Natural killer cell (primary cell): Measurements from ENCODE around the gene RAB8A. TPM values are rescaled to one million over a fixed set of nuclear protein-coding genes. Genes with fewer than 3 reads are reported as not detected.
A peak's percentile ranks its signal among the peaks of the same experiment; 100 is the strongest.

Experiments used
- ATAC-seq, 3 donors: fragments of 150-1000 bp in 2 of 3; fragments of 200-7000 bp in 1 of 3; cut with Tn5 transposase; 1 replicate in 1 of 3; 2 replicates in 2 of 3; pipeline ENCODE4 v1.10.0; 2021; ENCODE audit warnings: mild to moderate bottlenecking in 2 of 3, moderate library complexity in 2 of 3
- DNase-seq, 2 donors: peaks; one replicate each; pipeline versions ENCODE4 v3.0.0 to v3.0.0-alpha.2; 2013 to 2021; ENCODE audit warnings: mixed read lengths in 1 of 2
- H3K27ac ChIP-seq: one replicate; pipeline ENCODE4 v1.5.1; 2013; ENCODE audit warnings: mild to moderate bottlenecking, low read length
- H3K27me3 ChIP-seq: one replicate; pipeline ENCODE4 v1.6.1; 2013; ENCODE audit warnings: low read length; ENCODE audit not compliant: control insufficient read depth, insufficient read depth
- H3K36me3 ChIP-seq: one replicate; pipeline ENCODE4 v1.6.1; 2013; ENCODE audit warnings: low read length; ENCODE audit not compliant: control insufficient read depth, insufficient read depth
- H3K4me1 ChIP-seq: one replicate; pipeline ENCODE4 v1.6.1; 2013; ENCODE audit warnings: low read length; ENCODE audit not compliant: control insufficient read depth, insufficient read depth
- H3K4me3 ChIP-seq: one replicate; pipeline ENCODE4 v1.5.1; 2013; ENCODE audit warnings: low read length
- H3K9me3 ChIP-seq: one replicate; pipeline ENCODE4 v1.6.1; 2013; ENCODE audit warnings: low read length; ENCODE audit not compliant: control insufficient read depth, insufficient read depth
- H3K27ac Mint-ChIP-seq, 2 donors: one replicate each; pipeline ENCODE4 v1.8.0; 2022; ENCODE audit warnings: mild to moderate bottlenecking in 2 of 2, mixed read lengths in 2 of 2, moderate library complexity in 1 of 2
- H3K27me3 Mint-ChIP-seq, 2 donors: one replicate each; pipeline ENCODE4 v1.8.0; 2022; ENCODE audit warnings: low read depth in 2 of 2, mixed read lengths in 2 of 2
- H3K36me3 Mint-ChIP-seq: one replicate; pipeline ENCODE4 v1.8.0; 2022; ENCODE audit warnings: mixed read lengths
- H3K4me1 Mint-ChIP-seq, 2 donors: one replicate each; pipeline ENCODE4 v1.8.0; 2022; ENCODE audit warnings: mixed read lengths in 2 of 2
- H3K4me3 Mint-ChIP-seq: one replicate; pipeline ENCODE4 v1.8.0; 2022; ENCODE audit warnings: mild to moderate bottlenecking, moderate library complexity, mixed read lengths
- H3K9me3 Mint-ChIP-seq, 2 donors: one replicate each; pipeline ENCODE4 v1.8.0; 2022; ENCODE audit warnings: mixed read lengths in 2 of 2
- CTCF ChIP-seq: fragments of 200-600 bp; IDR thresholded peaks from one replicate; pipeline ENCODE4 v1.8.0; 2022; ENCODE audit warnings: antibody characterized with exemption
- WGBS: methylation state at CpG from one replicate; pipeline ENCODE4 v1.1.7; 2013; ENCODE audit warnings: missing lambda C conversion rate; ENCODE audit not compliant: insufficient coverage; 5-methylcytosine and 5-hydroxymethylcytosine counted together
- intact Hi-C: fragments of 100-400 bp; cut with micrococcal nuclease; formaldehyde crosslinking; loops from one replicate; pipeline ENCODE4 v1.14.2; 2022
- total RNA-seq, 4 donors: library from RNA; stranded (reverse); fragments of 120-200 nt in 1 of 4; gene quantifications; one replicate each; pipeline versions ENCODE4 v1.2.3 to v1.2.4, GENCODE V29; 2013 to 2022

The RAB8A gene
- total RNA-seq, 3 donors from 2014 or later (not counting 1 experiment from before 2014, with no cell fraction given) = 137 to 161 (median 149) TPM

GRCh38 chr19:16155128-16155527, 43.4 kb downstream of the RAB8A start:
- 100% methylated on average over 1 of the region's 1 CpG for WGBS

GRCh38 chr19:16156904-16157303, 45.2 kb downstream of the RAB8A start:
- peaks cover 61% of the 10 kb centered on the region for H3K36me3 ChIP-seq
- Mint-ChIP-seq H3K4me1 (peaks cover 36 to 37% of the 10 kb centered on the region in 2 donors), H3K27me3 (no peaks in the 10 kb centered on the region), H3K9me3 (no peaks in the 10 kb centered on the region), H3K4me3 (no peak overlapping the region), H3K27ac (peak overlapping the region; percentile 51 to 99), H3K36me3 (peaks cover 12% of the 10 kb centered on the region)
- TF ChIP-seq CTCF = no peak
- H3K4me1 ChIP-seq = peaks cover 52% of the 10 kb centered on the region
- no peak overlapping the region for H3K4me3 ChIP-seq
- WGBS = 73% methylated on average over 6 of the region's 6 CpGs
- H3K27me3 ChIP-seq = no peaks in the 10 kb centered on the region
- H3K9me3 ChIP-seq = no peaks in the 10 kb centered on the region
- H3K27ac ChIP-seq = no peak overlapping the region
- intact Hi-C loops = no loop called here
- no peak for DNase-seq
- no peak for ATAC-seq

More at GRCh38 chr19:16155128-16155527, 43.4 kb downstream of the RAB8A start:
- no peak for TF ChIP-seq CTCF
- peak overlapping the region; percentile 40 for H3K4me3 Mint-ChIP-seq
- H3K27me3 ChIP-seq = no peaks in the 10 kb centered on the region
- H3K4me1 ChIP-seq = peaks cover 59% of the 10 kb centered on the region
- H3K4me1 Mint-ChIP-seq = peaks cover 31 to 40% of the 10 kb centered on the region in 2 donors
- no peaks in the 10 kb centered on the region for H3K9me3 Mint-ChIP-seq
- H3K27ac ChIP-seq = peak overlapping the region; percentile 37
- no peak for ATAC-seq
- H3K9me3 ChIP-seq = no peaks in the 10 kb centered on the region
- H3K36me3 Mint-ChIP-seq = peaks cover 12% of the 10 kb centered on the region
- no peaks in the 10 kb centered on the region for H3K27me3 Mint-ChIP-seq
- H3K36me3 ChIP-seq = peaks cover 74% of the 10 kb centered on the region
- no peak for DNase-seq
- peak overlapping the region; percentile 99 for H3K27ac Mint-ChIP-seq
- H3K4me3 ChIP-seq = no peak overlapping the region
- intact Hi-C loops = no loop called here

GRCh38 chr19:16157601-16158000, 45.9 kb downstream of the RAB8A start:
- Histone ChIP-seq H3K27me3 (no peaks in the 10 kb centered on the region), H3K4me1 (peaks cover 47% of the 10 kb centered on the region), H3K9me3 (no peaks in the 10 kb centered on the region), H3K4me3 (no peak overlapping the region), H3K27ac (no peak overlapping the region), H3K36me3 (peaks cover 56% of the 10 kb centered on the region)
- Mint-ChIP-seq H3K27ac (peak overlapping the region; percentile 51 to 99), H3K27me3 (no peaks in the 10 kb centered on the region), H3K4me3 (no peak overlapping the region), H3K4me1 (peaks cover 34 to 35% of the 10 kb centered on the region in 2 donors), H3K9me3 (no peaks in the 10 kb centered on the region), H3K36me3 (peaks cover 12% of the 10 kb centered on the region)
- TF ChIP-seq CTCF = no peak
- DNase-seq = no peak
- peak in 1 of 3 donors; percentile 16 for ATAC-seq
- intact Hi-C loops = no loop called here
- WGBS = 96% methylated on average over 9 of the region's 10 CpGs

GRCh38 chr19:16159655-16160054, 48.0 kb downstream of the RAB8A start:
- H3K27me3 ChIP-seq = no peaks in the 10 kb centered on the region
- H3K27ac ChIP-seq = no peak overlapping the region
- no peaks in the 10 kb centered on the region for H3K9me3 Mint-ChIP-seq
- no peak for ATAC-seq
- peaks cover 36% of the 10 kb centered on the region for H3K36me3 ChIP-seq
- intact Hi-C loops = no loop called here
- WGBS = 99% methylated on average over 3 of the region's 5 CpGs
- peaks cover 25 to 28% of the 10 kb centered on the region in 2 donors for H3K4me1 Mint-ChIP-seq
- H3K9me3 ChIP-seq = no peaks in the 10 kb centered on the region
- no peak for DNase-seq
- H3K4me3 Mint-ChIP-seq = no peak overlapping the region
- peaks cover 9% of the 10 kb centered on the region for H3K36me3 Mint-ChIP-seq
- H3K4me3 ChIP-seq = no peak overlapping the region
- peak overlapping the region in 1 of 2 donors; percentile 23 for H3K27ac Mint-ChIP-seq
- TF ChIP-seq CTCF = no peak
- H3K27me3 Mint-ChIP-seq = no peaks in the 10 kb centered on the region
- H3K4me1 ChIP-seq = peaks cover 26% of the 10 kb centered on the region
